ENCODE data around the gene RRAGD. TPM values are rescaled to one million over a fixed set of nuclear protein-coding genes. Genes with fewer than 3 reads are reported as not detected.
A peak's percentile ranks its signal among the peaks of the same experiment; 100 is the strongest.

The RRAGD gene
- total RNA-seq, 2 donors from 2014 or later = 0.98 to 1.3 TPM

GRCh38 chr6:89355511-89356194 lies 56.4 kb downstream of the RRAGD start:
- no peak overlapping the region for H3K27ac Mint-ChIP-seq
- DNase-seq (ENCODE audit: low spot score) (no peak), ATAC-seq (no peak)
- no peak overlapping the region for H3K4me3 Mint-ChIP-seq
- H3K36me3 Mint-ChIP-seq = peaks cover 6% of the 10 kb centered on the region
- H3K9me3 Mint-ChIP-seq = no peaks in the 10 kb centered on the region
- H3K27me3 Mint-ChIP-seq = no peaks in the 10 kb centered on the region
- peaks cover 33 to 44% of the 10 kb centered on the region in 2 donors for H3K4me1 Mint-ChIP-seq (ENCODE audit: low read depth in 2 of 2)

- no peak for ATAC-seq
- Mint-ChIP-seq H3K36me3 (peaks cover 6% of the 10 kb centered on the region), H3K9me3 (no peaks in the 10 kb centered on the region), H3K4me1 (ENCODE audit: low read depth in 2 of 2) (peaks cover 44 to 56% of the 10 kb centered on the region in 2 donors), H3K27ac (peak overlapping the region; percentile 90 to 95), H3K4me3 (peak overlapping the region; percentile 99), H3K27me3 (no peaks in the 10 kb centered on the region)
- no peak for DNase-seq (ENCODE audit: low spot score)
Observed at GRCh38 chr6:89353702-89354392, 58.2 kb downstream of the RRAGD start.

GRCh38 chr6:89353118-89353556 lies 58.9 kb downstream of the RRAGD start:
- H3K4me1 Mint-ChIP-seq (ENCODE audit: low read depth in 2 of 2) = peaks cover 51 to 63% of the 10 kb centered on the region in 2 donors
- H3K4me3 Mint-ChIP-seq = peak overlapping the region; percentile 99
- no peaks in the 10 kb centered on the region for H3K9me3 Mint-ChIP-seq
- peaks cover 6% of the 10 kb centered on the region for H3K36me3 Mint-ChIP-seq
- ATAC-seq (peak in 1 of 2 donors; percentile 1), DNase-seq (ENCODE audit: low spot score) (no peak)
- H3K27ac Mint-ChIP-seq = peak overlapping the region; percentile 90 to 95
- no peaks in the 10 kb centered on the region for H3K27me3 Mint-ChIP-seq

- Mint-ChIP-seq H3K36me3 (peaks cover 6% of the 10 kb centered on the region), H3K4me1 (ENCODE audit: low read depth in 2 of 2) (peaks cover 54 to 63% of the 10 kb centered on the region in 2 donors), H3K4me3 (peak within 1 kb of the TSS; percentile 99), H3K27ac (peak within 1 kb of the TSS; percentile 95 to 96), H3K27me3 (no peaks in the 10 kb centered on the region), H3K9me3 (no peaks in the 10 kb centered on the region)
- DNase-seq (ENCODE audit: low spot score) = peak; percentile 96
- peak; percentile 96 to 97 for ATAC-seq
Observed at GRCh38 chr6:89352278-89353117, 59.6 kb downstream of the RRAGD start, which contains the start of gene UBE2J1. UBE2J1 (minus strand) TSS chr6:89352722; CDS start chr6:89352569, 153 bp downstream.

- H3K4me3 Mint-ChIP-seq = peak overlapping the region; percentile 99
- no peaks in the 10 kb centered on the region for H3K27me3 Mint-ChIP-seq
- DNase-seq (ENCODE audit: low spot score) (no peak), ATAC-seq (no peak)
- peaks cover 6% of the 10 kb centered on the region for H3K36me3 Mint-ChIP-seq
- no peaks in the 10 kb centered on the region for H3K9me3 Mint-ChIP-seq
- H3K27ac Mint-ChIP-seq = peak overlapping the region; percentile 95 to 96
- H3K4me1 Mint-ChIP-seq (ENCODE audit: low read depth in 2 of 2) = peaks cover 52 to 57% of the 10 kb centered on the region in 2 donors
Observed at GRCh38 chr6:89351671-89352277, 60.3 kb downstream of the RRAGD start.

GRCh38 chr6:89350281-89350966 lies 61.6 kb downstream of the RRAGD start:
- H3K27ac Mint-ChIP-seq = peak overlapping the region; percentile 95 to 96
- no peaks in the 10 kb centered on the region for H3K27me3 Mint-ChIP-seq
- H3K36me3 Mint-ChIP-seq = peaks cover 6% of the 10 kb centered on the region
- H3K9me3 Mint-ChIP-seq = no peaks in the 10 kb centered on the region
- peak overlapping the region; percentile 99 for H3K4me3 Mint-ChIP-seq
- peaks cover 57 to 64% of the 10 kb centered on the region in 2 donors for H3K4me1 Mint-ChIP-seq (ENCODE audit: low read depth in 2 of 2)
- DNase-seq (ENCODE audit: low spot score) (no peak), ATAC-seq (no peak)

- no peak for ATAC-seq
- Mint-ChIP-seq H3K4me3 (no peak overlapping the region), H3K4me1 (ENCODE audit: low read depth in 2 of 2) (peaks cover 58 to 65% of the 10 kb centered on the region in 2 donors), H3K27ac (peak overlapping the region in 1 of 2 donors; percentile 95), H3K27me3 (no peaks in the 10 kb centered on the region), H3K9me3 (no peaks in the 10 kb centered on the region), H3K36me3 (peaks cover 6% of the 10 kb centered on the region)
- DNase-seq (ENCODE audit: low spot score) = no peak
Observed at GRCh38 chr6:89348372-89348771, 63.7 kb downstream of the RRAGD start.

GRCh38 chr6:89347825-89348224 lies 64.2 kb downstream of the RRAGD start:
- Mint-ChIP-seq H3K27me3 (no peaks in the 10 kb centered on the region), H3K9me3 (no peaks in the 10 kb centered on the region), H3K36me3 (peaks cover 6% of the 10 kb centered on the region), H3K27ac (no peak overlapping the region), H3K4me3 (no peak overlapping the region), H3K4me1 (ENCODE audit: low read depth in 2 of 2) (peaks cover 58 to 64% of the 10 kb centered on the region in 2 donors)
- DNase-seq (ENCODE audit: low spot score) (no peak), ATAC-seq (no peak)

- H3K4me1 Mint-ChIP-seq (ENCODE audit: low read depth in 2 of 2) = peaks cover 53 to 57% of the 10 kb centered on the region in 2 donors
- ATAC-seq = no peak
- peaks cover under 1% of the 10 kb centered on the region for H3K36me3 Mint-ChIP-seq
- no peak overlapping the region for H3K4me3 Mint-ChIP-seq
- no peaks in the 10 kb centered on the region for H3K27me3 Mint-ChIP-seq
- no peaks in the 10 kb centered on the region for H3K9me3 Mint-ChIP-seq
- no peak overlapping the region for H3K27ac Mint-ChIP-seq
- no peak for DNase-seq (ENCODE audit: low spot score)
Observed at GRCh38 chr6:89346433-89346832, 65.6 kb downstream of the RRAGD start.

- no peaks in the 10 kb centered on the region for H3K9me3 Mint-ChIP-seq
- H3K4me1 Mint-ChIP-seq (ENCODE audit: low read depth in 2 of 2) = peaks cover 5 to 13% of the 10 kb centered on the region in 2 donors
- H3K27me3 Mint-ChIP-seq = no peaks in the 10 kb centered on the region
- no peak for ATAC-seq
- DNase-seq (ENCODE audit: low spot score) = no peak
- H3K36me3 Mint-ChIP-seq = peaks cover 14% of the 10 kb centered on the region
- H3K4me3 Mint-ChIP-seq = no peak overlapping the region
- H3K27ac Mint-ChIP-seq = peak overlapping the region in 1 of 2 donors; percentile 5
Observed at GRCh38 chr6:89339565-89339964, 72.5 kb downstream of the RRAGD start.

GRCh38 chr6:89335164-89335563 lies 76.9 kb downstream of the RRAGD start:
- no peaks in the 10 kb centered on the region for H3K27me3 Mint-ChIP-seq
- no peaks in the 10 kb centered on the region for H3K9me3 Mint-ChIP-seq
- no peak overlapping the region for H3K4me3 Mint-ChIP-seq
- H3K27ac Mint-ChIP-seq = no peak overlapping the region
- H3K36me3 Mint-ChIP-seq = peaks cover 16% of the 10 kb centered on the region
- ATAC-seq (no peak), DNase-seq (ENCODE audit: low spot score) (no peak)
- peaks cover 3 to 6% of the 10 kb centered on the region in 2 donors for H3K4me1 Mint-ChIP-seq (ENCODE audit: low read depth in 2 of 2)

- no peaks in the 10 kb centered on the region for H3K27me3 Mint-ChIP-seq
- DNase-seq (ENCODE audit: low spot score) (no peak), ATAC-seq (no peak)
- H3K4me1 Mint-ChIP-seq (ENCODE audit: low read depth in 2 of 2) = peaks cover 0 to 6% of the 10 kb centered on the region in 2 donors
- H3K9me3 Mint-ChIP-seq = no peaks in the 10 kb centered on the region
- no peak overlapping the region for H3K4me3 Mint-ChIP-seq
- H3K27ac Mint-ChIP-seq = no peak overlapping the region
- peaks cover 19% of the 10 kb centered on the region for H3K36me3 Mint-ChIP-seq
Observed at GRCh38 chr6:89330910-89331309, 81.2 kb downstream of the RRAGD start.

GRCh38 chr6:89328976-89329375 lies 83.1 kb downstream of the RRAGD start:
- peaks cover 0 to 6% of the 10 kb centered on the region in 2 donors for H3K4me1 Mint-ChIP-seq (ENCODE audit: low read depth in 2 of 2)
- ATAC-seq (no peak), DNase-seq (ENCODE audit: low spot score) (no peak)
- H3K27me3 Mint-ChIP-seq = no peaks in the 10 kb centered on the region
- no peak overlapping the region for H3K27ac Mint-ChIP-seq
- H3K36me3 Mint-ChIP-seq = peaks cover 19% of the 10 kb centered on the region
- H3K9me3 Mint-ChIP-seq = no peaks in the 10 kb centered on the region
- H3K4me3 Mint-ChIP-seq = no peak overlapping the region

Measured in natural killer cell treated with Interleukin-12 subunit alpha and Interleukin-12 subunit beta and Interleukin-15 and Interleukin-18, amount 100 ng/mL, for 72 hours (primary cell).